ENCODE data around the gene HSPB8. TPM values are rescaled to one million over a fixed set of nuclear protein-coding genes. Genes with fewer than 3 reads are reported as not detected.

Gene HSPB8
- not detected in 2 replicates for total RNA-seq

DNA sequence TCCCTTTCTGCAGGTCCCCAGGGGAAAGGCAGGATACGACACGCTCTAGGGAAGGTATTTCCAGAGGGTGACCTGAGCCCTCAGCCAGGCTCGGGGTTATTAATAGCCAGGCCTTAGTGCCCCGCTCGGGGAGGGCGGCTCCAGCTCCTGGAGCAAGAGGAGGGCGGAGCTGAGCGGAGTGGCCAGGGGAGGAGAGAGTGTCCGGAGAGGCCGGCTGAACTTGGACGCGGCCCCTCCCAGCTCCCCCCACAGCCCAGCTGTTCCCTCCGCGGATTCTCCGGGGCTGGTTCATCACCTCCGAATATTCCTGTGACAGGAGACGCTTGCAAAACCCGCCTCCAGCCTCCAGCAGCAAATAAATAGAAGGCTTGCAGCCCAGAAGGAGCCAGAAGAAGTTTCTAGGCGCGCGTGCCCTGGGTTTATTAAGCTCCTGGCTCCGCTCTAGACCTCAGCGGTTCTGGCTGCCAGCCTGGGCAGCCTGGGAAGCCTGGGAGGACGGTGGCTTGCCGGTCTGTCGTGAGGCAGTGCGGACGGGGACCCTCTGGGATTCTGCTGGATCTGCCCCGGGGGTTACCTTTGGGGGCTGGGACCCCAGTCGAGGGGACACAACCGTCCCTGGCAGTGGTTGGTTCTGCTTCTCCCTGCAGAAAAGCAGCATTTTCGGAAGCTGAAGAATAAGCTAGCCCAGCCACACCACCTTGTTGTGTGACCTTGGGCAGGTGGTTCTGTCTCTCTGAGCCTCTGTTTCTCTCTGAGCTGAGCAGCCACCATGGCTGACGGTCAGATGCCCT, at the start of gene HSPB8:
Gene HSPB8, plus strand, starts transcription at position 388 of the 791 bp plus-strand sequence. Its CDS starts 382 bp downstream, at position 770.
- Mint-ChIP-seq H3K4me3 (no peak within 1 kb of the TSS), H3K36me3 (ENCODE audit: low read depth) (no peaks in the 10 kb centered on the region), H3K4me1 (no peaks in the 10 kb centered on the region), H3K27me3 (peaks cover 11% of the 10 kb centered on the region), H3K27ac (no peak within 1 kb of the TSS), H3K9me3 (no peaks in the 10 kb centered on the region)
- intact Hi-C loops (cut with micrococcal nuclease), result no loop called here
- POLR2A ChIA-PET, result no interaction called here
- CTCF ChIA-PET, result no interaction called here
- no peak for ATAC-seq (ENCODE audit: low read depth)
- no peak for DNase-seq
- TF ChIP-seq CTCF (IDR thresholded peaks at IDR 0.05), result no peak

GRCh38 chr12:119129827-119130434, 48.8 kb upstream of the HSPB8 start:
- intact Hi-C loops (cut with micrococcal nuclease), result no loop called here
- DNase-seq (no peak), ATAC-seq (ENCODE audit: low read depth) (no peak)
- POLR2A ChIA-PET, result no interaction called here
- Mint-ChIP-seq H3K36me3 (ENCODE audit: low read depth) (no peaks in the 10 kb centered on the region), H3K27me3 (no peaks in the 10 kb centered on the region), H3K4me3 (no peak overlapping the region), H3K9me3 (peaks cover 9% of the 10 kb centered on the region), H3K27ac (no peak overlapping the region), H3K4me1 (no peaks in the 10 kb centered on the region)
- CTCF ChIA-PET, result no interaction called here
- TF ChIP-seq CTCF (IDR thresholded peaks at IDR 0.05), result no peak

DNA sequence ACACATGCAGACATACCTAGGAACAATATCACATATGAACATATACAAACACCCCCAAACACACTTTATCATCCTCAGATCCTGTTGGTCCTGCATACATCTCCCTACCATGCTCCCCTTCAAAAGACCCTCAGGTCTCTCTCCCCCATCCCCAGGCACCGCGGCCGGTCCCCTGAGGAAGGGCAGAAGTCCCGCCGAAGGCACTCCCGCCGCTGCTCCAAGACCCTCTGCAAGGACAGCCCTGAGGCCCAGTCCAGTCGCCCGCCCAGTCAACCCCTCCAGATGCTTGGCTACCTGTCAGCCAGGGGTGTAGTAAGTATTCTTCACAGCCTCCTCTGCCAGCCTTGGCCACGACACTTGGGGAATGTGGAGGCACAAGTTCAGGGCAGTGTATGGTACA, 48.2 kb upstream of the HSPB8 start:
- no peak overlapping the region for H3K4me3 Mint-ChIP-seq
- DNase-seq (no peak), ATAC-seq (ENCODE audit: low read depth) (no peak)
- no peaks in the 10 kb centered on the region for H3K36me3 Mint-ChIP-seq (ENCODE audit: low read depth)
- no peak for TF ChIP-seq CTCF (IDR thresholded peaks at IDR 0.05)
- no peaks in the 10 kb centered on the region for H3K4me1 Mint-ChIP-seq
- no peaks in the 10 kb centered on the region for H3K27me3 Mint-ChIP-seq
- ChIA-PET POLR2A (no interaction called here), CTCF (no interaction called here)
- intact Hi-C loops (cut with micrococcal nuclease), result no loop called here
- no peak overlapping the region for H3K27ac Mint-ChIP-seq
- peaks cover 9% of the 10 kb centered on the region for H3K9me3 Mint-ChIP-seq

DNA sequence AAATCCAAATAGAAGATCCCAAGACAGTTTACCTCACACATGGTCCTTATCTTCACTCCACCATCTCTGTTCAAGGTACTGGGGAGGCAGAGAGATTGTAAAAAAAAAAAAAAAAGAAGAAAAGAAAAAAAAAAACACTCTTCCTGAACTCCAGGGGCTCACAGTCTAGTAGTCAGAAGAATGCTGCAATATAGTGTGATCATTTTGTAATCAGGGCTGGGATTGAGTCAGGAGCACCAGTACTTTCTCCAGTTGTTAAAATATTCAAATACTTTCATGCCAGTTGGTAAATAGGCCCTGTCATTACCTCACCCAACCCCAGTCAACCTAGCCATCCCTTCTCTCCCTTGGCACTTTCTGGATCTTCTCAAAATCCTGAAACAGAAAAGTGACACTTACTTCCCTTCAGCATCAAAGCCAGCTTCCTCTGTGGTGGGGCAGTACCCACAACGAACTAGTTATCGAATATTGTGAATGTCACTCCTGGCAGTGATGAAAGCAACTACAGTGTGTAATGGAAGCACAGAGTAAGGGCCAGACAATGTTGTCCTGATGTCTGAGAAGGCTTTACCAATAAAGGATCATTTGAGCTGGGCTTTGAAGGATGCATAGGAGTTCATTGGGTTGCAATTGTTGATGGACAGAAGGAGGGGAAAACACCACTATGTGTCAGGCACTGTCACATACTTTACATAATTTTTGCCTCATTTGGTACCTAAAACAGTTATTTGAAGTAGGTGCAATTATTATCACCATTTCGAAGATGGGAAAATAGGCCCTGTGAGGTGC, 44.3 kb upstream of the HSPB8 start:
- ATAC-seq (ENCODE audit: low read depth) (no peak), DNase-seq (no peak)
- CTCF ChIA-PET, result no interaction called here
- Mint-ChIP-seq H3K9me3 (peaks cover 9% of the 10 kb centered on the region), H3K27me3 (no peaks in the 10 kb centered on the region), H3K27ac (no peak overlapping the region), H3K36me3 (ENCODE audit: low read depth) (no peaks in the 10 kb centered on the region), H3K4me3 (no peak overlapping the region), H3K4me1 (no peaks in the 10 kb centered on the region)
- intact Hi-C loops (cut with micrococcal nuclease), result no loop called here
- POLR2A ChIA-PET, result no interaction called here
- TF ChIP-seq CTCF (IDR thresholded peaks at IDR 0.05), result no peak

- Mint-ChIP-seq H3K4me3 (no peak overlapping the region), H3K27me3 (peaks cover 4% of the 10 kb centered on the region), H3K27ac (no peak overlapping the region), H3K4me1 (no peaks in the 10 kb centered on the region), H3K36me3 (ENCODE audit: low read depth) (no peaks in the 10 kb centered on the region), H3K9me3 (peaks cover 5% of the 10 kb centered on the region)
- CTCF ChIA-PET, result no interaction called here
- ATAC-seq (ENCODE audit: low read depth) (no peak), DNase-seq (no peak)
- no peak for TF ChIP-seq CTCF (IDR thresholded peaks at IDR 0.05)
- intact Hi-C loops (cut with micrococcal nuclease), result no loop called here
- POLR2A ChIA-PET, result no interaction called here
These were observed 41.8 kb upstream of the HSPB8 start for GRCh38 chr12:119136811-119137410.

Data from activated B cell treated with CpG ODN at 0.5 μM for 24 hours (primary cell).